Dermis microvascular lymphatic vessel endothelial cell (primary cell): Measurements from ENCODE around the gene ARID1B. TPM values are rescaled to one million over a fixed set of nuclear protein-coding genes. Genes with fewer than 3 reads are reported as not detected.
"Not testable (repeated sequence)": the region's sequence is repeated elsewhere in the genome, so short reads cannot be mapped to it uniquely, and the experiment has no call there.

ENCODE experiments used
- DNase-seq, 2 donors: peaks; one replicate each; pipeline versions ENCODE4 v3.0.0 to v3.0.0-alpha.2; 2010; ENCODE audit warnings: low read depth in 2 of 2
- total RNA-seq: library from RNA; depleted of rRNA; stranded (reverse); fragments of >200 nt; gene quantifications from 2 replicates; pipeline ENCODE4 v1.2.1, GENCODE V29; 2014

ARID1B gene
- total RNA-seq, 1 donor from 2014 or later: 22.0 TPM

GRCh38 chr6:156956286-156956685, 179.1 kb downstream of the ARID1B start:
- DNase-seq: peak in 1 of 2 donors; percentile 11

DNA sequence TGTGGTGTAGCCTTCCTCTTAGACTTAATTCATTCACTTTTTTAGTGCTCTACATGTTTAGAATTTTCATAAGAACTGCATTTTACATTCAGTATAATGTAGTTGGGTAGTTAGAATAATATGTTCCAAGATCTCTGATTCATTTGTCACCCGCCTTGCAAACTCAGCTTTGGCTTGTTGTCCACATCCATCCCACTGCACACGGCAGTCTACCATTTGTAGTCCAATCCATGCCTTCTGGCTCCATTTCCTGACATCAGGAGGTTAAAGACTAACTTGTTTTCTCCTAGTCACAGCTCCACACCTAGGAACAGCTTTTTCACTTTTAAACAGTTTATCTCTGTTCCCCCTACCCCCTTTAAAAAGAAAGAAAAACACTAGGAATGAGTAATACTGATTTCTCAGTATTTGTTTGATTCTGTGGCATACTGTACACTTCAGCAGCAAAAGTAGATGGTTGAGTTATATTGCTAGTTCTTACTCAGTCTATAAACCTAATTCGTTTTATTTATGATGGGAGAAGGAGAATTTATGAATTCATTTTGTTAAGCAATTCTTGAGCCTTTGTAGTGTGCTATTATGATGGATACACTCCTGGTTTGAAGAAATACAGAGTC, 180.9 kb downstream of the ARID1B start:
- DNase-seq: no peak

GRCh38 chr6:156960525-156960924, 183.3 kb downstream of the ARID1B start:
- DNase-seq: no peak

- DNase-seq: no peak
Observed at GRCh38 chr6:156961282-156961892, 184.2 kb downstream of the ARID1B start.

- no peak for DNase-seq
Observed at GRCh38 chr6:156963712-156964700, 186.8 kb downstream of the ARID1B start.

DNA sequence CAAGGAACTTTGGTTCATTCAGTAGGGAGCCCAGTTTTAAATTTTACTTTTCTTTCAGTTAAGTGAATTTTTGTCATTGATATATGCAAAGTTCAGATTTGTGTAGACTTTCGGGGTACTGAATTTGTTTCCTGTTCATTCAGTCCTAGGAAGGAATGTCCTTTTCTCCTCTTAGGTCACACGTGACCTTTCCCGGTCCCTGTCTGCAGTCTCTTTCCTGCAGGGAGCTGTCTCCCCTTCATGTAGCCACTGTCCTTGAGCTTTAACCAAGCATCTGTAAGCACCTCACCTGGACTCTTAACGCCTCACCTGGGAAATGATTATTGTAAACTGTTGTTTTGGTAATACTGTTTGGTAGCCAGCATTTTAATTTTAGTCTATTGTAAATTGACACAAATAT, 190.7 kb downstream of the ARID1B start:
- no peak for DNase-seq

DNA sequence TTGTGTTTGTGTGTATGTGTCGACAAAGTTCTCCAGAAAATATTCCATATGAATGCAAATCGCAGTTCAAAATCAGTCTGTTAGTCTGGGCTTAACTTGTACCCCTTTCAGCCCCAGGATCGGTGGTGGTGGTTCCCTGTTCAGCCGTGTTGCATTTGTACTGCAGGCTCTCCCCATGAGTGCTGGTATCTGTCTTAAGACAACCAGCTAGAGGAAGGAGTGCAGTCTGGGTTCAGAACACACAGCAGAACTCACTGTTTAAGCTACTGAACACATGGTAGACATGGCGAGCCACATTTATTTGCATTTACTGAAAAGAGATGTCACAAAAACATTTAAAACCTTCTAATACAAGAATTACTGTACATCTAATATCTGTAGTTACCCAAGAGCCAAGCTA, 192.1 kb downstream of the ARID1B start:
- DNase-seq: no peak

DNA sequence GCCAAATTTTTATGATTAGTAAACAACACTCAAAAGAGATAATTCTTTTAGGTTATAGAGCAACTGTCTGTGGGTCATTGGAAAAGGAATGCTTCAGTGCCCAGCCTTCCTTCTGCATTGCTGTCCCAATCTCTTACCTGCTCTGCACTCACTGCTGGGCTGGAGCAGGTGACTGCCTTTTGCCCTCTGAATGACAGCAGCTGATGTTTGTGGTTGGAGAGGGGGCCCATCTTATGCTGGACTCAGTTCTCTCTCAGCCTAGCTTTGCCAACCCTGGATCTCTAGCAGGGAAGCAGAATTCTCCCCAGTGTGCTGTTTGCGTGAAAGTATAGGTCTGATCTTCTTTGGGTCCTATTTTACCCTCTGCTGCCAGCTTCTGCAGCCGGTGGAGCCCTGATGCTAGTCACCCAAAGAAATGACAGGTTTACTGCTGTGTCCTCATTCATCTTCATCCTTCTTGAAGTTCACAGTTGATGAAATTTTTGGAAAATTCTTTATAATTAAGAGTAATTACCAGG, 193.5 kb downstream of the ARID1B start:
- DNase-seq: no peak

- DNase-seq: no peak
Observed at GRCh38 chr6:156971153-156971885, 194.1 kb downstream of the ARID1B start.

- DNase-seq: no peak
Observed at GRCh38 chr6:156972145-156972544, 195.0 kb downstream of the ARID1B start.

DNA sequence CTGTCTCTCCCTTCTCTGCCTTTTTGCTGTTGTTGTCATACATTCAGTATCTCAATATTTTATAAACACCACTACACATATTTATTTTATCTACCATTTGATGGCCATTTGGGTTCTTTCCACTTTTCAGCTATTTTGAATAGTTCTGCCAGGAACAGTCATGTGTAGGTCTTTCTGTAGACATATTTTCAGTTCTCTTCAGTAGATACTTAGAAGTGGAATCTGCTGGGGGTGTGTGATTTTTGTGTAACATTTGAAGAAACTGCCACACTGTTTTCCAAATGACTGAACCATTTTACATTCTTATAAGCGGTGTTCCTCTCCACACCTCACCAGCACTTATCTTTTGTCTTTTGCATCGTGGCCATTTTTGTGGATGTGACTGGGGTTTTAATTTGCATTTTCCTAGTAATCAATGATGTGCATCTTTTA, 197.7 kb downstream of the ARID1B start:
- no peak for DNase-seq

GRCh38 chr6:156975414-156975813, 198.2 kb downstream of the ARID1B start:
- no peak for DNase-seq

DNA sequence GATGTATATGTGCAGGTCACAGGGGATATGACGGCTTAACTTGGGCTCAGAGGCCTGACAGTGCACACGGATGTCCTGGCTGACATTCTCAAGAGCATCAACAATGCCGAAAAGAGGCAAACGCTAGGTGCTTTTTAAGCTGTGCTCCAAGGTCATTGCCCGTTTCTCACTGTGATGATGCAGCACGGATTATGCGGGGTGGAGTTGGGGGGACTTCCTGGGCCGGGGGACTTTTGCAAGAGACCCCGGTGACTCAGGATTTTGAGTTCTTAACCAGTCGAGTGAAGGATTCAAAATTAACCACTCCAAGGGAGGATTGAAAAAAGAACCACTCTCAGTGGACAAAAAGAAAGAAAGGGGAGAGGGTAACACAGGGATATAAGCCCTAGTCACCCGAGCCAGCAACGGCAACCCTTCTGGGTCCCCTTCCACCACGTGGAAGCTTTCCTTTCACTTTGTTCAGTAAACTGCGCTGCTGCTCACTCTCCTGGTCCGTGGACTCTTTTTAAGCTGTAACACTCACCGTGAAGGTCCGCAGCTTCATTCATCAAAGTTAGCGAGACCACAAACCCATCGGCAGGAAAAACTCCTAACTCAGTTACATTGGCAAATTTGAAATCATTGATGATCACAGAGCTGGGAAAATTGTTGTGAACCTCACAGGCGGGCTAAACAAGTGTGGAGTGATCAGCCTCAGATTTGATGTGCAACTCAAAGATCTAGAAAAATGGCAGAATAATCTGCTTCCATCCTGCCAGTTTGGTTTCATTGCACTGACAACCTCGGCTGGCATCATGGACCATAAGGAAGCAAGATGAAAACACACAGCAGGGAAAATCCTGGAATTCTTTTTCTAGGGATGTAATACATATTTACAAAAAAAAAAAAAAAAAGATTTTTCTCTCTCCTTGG, 199.3 kb downstream of the ARID1B start:
- no peak for DNase-seq

GRCh38 chr6:156977527-156978291, 200.5 kb downstream of the ARID1B start:
- no peak for DNase-seq

DNA sequence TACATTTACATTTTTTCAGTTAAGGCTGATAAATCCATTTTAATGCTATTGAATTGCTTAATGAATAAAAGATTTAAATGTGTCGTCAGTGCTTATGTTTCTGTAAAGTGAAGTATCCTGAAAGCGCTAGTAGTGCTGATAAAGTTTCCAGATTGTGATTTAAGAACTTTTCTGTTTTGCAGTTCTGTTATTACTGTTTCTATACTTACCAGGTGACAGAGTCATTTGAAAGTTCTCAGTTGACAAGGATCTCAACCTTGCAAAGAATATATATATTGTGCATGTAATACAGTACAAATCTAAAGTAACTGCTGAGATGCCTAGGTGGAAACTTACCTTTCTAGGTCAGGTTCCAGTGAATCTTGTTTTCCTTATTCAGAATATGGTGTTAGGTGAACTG, 201.8 kb downstream of the ARID1B start:
- no peak for DNase-seq

DNA sequence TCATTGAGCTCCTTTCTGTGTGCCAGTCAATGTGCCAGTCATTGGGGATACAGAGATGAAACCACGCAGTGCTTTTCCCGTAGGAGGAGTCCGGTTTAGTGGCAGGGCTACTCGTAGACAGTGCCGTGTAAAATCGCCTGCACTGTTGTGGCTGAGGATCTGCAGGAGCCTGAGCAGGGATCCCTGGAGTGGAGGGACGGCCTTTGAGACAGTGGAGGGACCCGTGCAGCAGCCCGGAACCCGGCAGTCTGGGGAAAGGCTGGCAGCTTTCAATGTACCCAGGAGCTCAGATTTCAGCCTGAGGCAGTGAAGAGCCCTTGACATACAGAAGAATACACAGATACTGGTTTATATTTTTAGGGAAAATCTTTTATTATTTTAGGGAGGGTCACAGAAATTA, 203.3 kb downstream of the ARID1B start:
- DNase-seq: no peak

DNA sequence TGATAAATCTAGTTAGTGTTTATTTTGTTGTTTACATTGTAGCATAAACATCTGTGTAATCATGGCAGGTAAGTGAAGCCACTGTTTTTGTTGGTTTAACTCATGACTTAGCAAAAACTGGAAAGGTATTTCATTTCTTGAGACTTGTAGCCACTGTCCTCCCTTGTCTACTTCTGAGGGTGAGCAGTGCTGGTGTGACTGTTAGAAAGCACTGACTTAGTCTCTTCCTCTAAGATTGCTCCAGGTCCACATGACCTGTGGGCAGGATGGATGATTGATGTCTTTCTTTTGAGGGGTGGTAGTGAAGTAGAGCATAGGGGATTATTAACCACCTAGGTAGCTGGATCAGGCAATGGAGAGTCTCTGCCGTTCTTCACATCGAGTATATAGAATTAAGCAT, 203.8 kb downstream of the ARID1B start:
- DNase-seq: no peak

DNA sequence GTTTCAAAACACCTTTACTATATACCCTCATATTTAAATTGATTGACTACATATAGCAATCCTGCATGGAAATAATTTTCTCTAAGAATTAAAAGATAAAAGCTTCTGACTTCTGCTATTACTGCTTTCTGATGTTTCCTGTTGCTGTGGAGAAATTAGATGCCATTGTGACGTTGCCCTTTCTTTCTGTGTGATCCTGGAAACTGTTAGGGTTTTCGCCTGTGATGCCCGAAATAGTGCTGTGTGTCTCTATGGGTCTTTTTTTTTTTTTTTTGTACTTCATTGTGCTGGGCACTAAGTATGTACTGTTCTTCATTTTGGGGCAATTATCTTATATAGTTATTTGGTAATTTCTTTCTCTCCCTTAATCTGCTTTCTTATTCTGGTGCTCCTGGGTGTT, 205.0 kb downstream of the ARID1B start:
- DNase-seq: no peak

- not testable (repeated sequence) for DNase-seq
Observed at GRCh38 chr6:156982864-156983263, 205.7 kb downstream of the ARID1B start.
